HG02943 (cell line): ENCODE data around the gene INSYN2B.

Experiments
- ATAC-seq: cut with Tn5 transposase; IDR thresholded peaks from one replicate; pipeline ENCODE4 v1.9.1; 2021; ENCODE audit warnings: mild to moderate bottlenecking, low read depth, moderate library complexity; ENCODE audit not compliant: unreplicated experiment

The INSYN2B gene

GRCh38 chr5:169938439-169938838 is 41.9 kb downstream of the INSYN2B start:
- ATAC-seq, result no peak

GRCh38 chr5:169935762-169936161 is 44.5 kb downstream of the INSYN2B start:
- no peak for ATAC-seq

- no peak for ATAC-seq
Measured at GRCh38 chr5:169934990-169935389, 45.3 kb downstream of the INSYN2B start.

DNA sequence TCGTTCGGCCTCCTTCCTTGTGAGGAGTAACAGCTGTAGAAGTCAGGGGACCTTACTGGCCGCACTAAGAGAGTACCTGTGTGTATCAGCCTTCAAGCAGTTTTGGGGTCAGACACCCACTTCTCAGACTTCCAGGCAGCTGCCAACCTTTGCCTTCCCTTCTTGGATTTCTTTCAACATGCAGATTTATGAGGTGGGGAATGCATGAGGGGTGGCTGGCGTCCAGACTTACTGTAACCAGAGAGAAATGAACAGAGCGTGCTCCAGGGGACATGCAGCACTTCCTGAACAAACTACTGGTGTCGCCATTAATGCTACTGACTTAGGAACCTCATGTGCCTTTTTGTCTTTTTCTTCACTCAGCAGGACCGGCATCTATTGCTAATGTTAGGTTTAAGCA is 46.7 kb downstream of the INSYN2B start:
- ATAC-seq, result no peak

DNA sequence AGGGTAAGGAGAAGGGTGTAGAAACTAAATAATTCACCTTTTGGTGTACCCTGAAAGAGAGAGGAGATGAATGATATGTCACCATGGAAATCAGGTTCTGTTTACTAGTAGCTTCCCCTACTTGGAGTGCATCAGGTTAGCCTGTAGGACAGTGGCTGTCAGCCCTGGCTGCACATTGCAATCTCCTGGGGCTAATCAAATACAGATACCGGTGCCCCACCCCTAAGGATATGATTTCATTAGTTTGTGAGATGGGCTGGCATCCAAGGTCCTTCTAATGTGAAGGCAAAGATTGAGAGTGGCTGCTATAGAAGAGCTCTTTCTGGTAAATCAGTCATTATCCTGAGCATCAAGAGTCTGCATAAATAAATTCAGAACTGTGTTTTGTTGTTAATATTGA is 47.2 kb downstream of the INSYN2B start:
- no peak for ATAC-seq

DNA sequence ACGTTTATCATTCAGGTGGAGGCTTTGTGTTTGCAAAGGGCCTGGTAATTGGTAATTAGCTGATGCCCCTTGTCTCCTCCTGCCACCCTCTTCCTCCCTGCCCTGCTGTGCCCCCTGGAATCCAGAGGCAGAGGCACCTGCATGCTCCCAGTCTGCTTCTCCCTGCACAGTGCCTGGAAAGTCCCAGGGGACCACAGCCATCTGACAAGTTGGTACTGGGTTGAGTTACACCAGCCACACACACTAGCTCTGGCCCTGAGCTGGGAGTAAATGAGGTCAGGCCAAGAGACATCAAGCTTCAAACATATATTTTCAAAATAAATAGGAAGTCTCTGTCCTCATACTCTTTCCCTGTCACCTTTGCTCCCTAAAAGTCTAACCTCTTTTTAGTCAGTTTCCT is 56.3 kb downstream of the INSYN2B start:
- no peak for ATAC-seq

- ATAC-seq, result no peak
Measured at GRCh38 chr5:169922474-169922873, 57.8 kb downstream of the INSYN2B start.

GRCh38 chr5:169921949-169922348 is 58.3 kb downstream of the INSYN2B start:
- ATAC-seq, result no peak

DNA sequence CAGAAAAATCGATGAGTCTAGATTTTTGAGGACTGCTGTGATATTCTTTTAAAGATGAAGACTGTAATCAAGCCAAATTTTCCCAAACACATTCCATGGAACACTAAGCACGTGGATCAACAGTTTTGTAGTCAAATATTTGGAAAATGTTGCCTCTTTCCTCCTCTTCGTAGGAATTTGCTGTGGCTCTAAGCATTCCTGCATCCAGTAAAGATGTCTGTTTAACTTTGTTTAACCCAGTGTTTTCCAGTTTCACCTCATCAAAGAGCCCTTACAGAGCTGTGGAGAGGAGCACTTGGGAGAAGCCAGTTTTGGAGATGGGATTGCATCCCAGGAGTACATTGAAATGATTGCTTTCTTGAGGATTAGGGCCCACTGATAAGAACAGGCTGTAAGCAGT is 58.9 kb downstream of the INSYN2B start:
- no peak for ATAC-seq

DNA sequence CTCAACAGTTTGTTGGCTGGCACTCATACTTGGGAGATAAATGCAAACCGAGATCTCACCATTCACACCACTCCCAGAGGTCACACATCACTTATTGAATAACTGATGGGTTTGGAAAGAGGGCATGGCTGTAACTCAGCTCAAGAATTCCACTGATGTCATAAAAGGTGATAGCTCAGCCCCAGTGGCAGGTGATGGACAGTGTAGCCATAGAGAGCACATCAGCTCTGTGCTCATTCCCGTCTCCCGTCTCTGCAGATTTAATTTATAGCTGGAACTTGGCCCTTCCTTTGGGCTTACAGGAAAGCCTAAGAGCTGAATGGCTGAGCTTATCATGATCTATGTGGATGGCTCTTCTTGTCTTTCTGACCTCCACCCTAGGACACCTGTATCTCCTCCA is 59.8 kb downstream of the INSYN2B start:
- ATAC-seq, result no peak

GRCh38 chr5:169918228-169918627 is 62.1 kb downstream of the INSYN2B start:
- ATAC-seq, result no peak

GRCh38 chr5:169917500-169917899 is 62.8 kb downstream of the INSYN2B start:
- ATAC-seq, result no peak

DNA sequence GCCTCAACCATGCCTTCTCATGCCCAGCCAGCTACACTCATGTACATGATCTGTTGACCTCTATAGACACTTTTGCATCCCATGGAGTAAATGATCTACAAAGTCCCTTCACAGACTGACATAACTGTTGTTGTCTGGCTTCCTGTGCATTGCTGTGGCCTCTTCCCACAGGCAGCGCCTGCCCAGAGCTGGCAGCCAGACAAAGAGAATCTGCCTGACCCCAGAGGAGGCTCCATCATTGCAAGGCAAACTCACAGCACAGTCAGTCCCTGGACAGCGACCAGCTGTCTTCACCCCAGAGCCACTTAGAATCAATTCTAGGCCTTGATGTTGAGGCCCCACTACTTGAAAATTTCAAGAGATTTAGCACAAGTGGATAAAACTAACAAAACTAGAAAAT is 65.5 kb downstream of the INSYN2B start:
- ATAC-seq, result no peak

DNA sequence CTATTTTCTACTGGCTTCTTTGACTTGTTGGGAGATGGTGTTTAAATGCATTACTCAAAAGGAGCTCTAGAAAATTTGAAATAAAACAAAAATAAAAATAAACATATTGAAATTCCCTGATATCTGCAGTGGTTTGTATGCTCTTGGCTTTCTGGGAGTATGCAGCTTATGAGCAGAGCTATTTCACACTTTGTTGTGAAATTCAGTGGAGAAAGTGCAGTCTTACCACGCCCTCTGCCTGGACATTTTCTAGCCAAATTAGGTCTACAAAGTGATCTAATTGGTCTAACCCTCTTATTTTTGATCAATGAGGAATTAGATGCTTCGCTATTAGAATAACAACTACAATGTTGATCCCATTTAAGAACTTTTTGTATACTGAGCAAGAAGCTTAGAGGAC is 66.8 kb downstream of the INSYN2B start:
- ATAC-seq, result no peak

DNA sequence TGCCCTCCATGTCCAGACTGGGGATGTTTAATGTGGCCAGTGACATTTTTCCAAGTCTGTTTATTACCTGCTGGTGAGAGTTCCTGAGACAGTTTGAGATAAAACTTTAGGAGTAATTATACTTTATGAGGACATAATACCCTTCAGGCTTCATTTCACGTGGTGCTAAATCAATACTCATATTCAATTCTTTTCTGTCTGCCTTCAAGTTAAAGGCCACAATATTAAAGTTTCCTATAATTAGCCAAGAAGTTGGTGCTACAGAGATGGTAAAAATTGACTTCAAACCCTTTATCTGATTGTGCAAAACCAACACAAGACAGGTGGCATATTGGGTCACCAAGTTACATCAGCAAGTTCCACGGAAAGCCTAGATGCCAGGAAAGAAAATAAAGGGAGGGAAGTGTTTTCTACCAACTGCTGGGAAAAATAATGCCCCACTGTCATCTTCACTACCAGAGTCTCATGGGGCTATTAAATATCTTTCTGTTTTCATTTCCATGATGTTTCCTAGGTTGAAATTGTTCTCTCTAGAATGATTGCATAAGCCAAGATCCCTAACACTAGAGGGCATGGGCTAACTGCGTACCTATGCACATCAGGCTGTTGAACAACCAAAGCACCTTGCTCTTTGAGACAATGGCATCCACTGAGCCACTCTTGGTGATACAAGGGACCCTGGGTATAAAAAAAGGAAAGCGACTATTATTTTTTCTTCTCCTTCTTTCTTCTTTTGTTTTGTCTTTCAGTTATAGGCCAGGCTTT is 68.7 kb downstream of the INSYN2B start:
- no peak for ATAC-seq

DNA sequence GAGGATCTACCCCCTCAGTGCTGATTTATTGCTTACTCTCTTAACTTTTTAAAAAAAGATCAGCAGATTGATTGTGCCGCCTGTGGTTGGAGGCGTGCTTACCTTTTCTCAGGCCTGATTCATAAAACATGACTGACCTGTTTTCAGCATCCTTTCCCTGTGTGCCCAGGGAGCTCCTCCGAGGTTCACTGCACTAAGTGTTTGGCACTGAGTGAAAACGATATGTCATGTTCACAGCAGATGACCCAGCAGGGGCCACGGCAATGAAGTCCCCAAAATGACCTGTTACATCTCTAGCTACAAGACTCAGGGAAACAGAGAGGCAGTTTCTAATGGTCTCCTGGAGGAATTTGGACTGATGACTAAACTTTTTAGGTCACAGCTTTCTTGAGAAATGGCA is 69.9 kb downstream of the INSYN2B start:
- no peak for ATAC-seq

GRCh38 chr5:169909945-169910344 is 70.3 kb downstream of the INSYN2B start:
- no peak for ATAC-seq

GRCh38 chr5:169908864-169909263 is 71.4 kb downstream of the INSYN2B start:
- no peak for ATAC-seq

DNA sequence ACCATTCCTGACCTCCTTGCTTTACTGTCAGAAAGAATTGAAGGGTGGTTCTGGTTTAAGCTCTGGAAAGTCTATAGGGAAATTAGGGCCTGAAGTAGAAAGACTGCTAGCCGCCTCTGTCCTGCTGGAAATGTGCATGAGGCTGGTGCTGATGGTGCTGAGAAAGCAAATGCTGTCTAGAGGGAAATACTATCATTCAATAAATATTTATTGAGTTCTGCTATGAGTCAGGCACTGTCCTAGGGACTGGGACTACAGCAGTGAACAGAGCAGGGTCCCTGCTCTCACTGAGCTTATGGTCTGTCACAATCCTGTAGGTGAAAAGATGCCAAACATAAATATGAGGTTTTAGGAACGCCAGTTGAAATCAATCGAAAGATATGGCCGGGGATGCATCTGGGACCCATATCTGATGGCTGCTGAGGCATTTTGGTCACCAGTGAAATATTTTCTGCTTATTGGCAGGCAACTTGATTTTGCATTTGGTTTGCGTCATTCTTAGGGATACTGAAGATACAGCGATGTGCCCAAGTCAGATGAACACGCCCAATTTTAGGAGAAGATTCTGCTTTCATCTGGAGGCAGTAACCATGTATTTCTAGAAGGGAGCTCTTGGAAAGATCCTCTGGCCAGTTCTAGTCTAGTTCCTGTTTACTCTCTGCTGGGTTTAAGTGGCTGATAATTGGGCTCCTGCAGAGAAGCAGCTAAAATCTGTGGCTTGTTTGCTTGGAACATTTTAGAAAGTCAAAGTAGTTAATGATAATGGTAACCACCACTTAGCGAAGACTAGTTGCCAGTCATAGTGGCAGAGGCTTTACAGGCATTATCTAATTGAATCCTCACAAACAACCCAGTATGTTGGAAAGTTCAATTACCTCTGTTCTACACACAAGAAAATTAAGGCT is 73.3 kb downstream of the INSYN2B start:
- ATAC-seq, result no peak

GRCh38 chr5:169905017-169905416 is 75.3 kb downstream of the INSYN2B start:
- ATAC-seq, result no peak

DNA sequence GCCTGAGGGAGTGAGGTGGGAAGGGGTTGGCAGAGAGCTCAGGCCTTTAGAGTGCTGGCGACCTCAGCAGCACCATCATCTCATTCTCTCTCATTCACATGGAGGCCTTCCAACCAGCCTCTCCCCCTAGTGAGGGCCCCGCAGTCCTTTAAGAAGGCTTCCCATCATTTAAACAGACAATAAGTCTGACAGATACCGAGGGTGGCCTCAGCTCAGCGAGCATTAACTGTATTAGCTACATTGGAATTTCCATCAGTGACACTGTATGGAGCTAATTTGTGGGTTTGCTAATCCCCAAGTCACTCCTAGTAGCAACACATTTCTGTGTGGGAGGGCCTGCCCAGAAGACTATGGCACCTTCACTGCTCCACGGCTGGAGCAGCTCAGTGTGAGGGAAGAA is 75.8 kb downstream of the INSYN2B start:
- ATAC-seq, result no peak

GRCh38 chr5:169904059-169904458 is 76.2 kb downstream of the INSYN2B start:
- no peak for ATAC-seq
